Heart right ventricle (tissue), 16 donors: Measurements from ENCODE around the gene PRPF31. TPM values are rescaled to one million over a fixed set of nuclear protein-coding genes. Genes with fewer than 3 reads are reported as not detected.

Experiments
- ATAC-seq, 8 donors: fragments of 200-7000 bp; cut with Tn5 transposase; one replicate each; pipeline ENCODE4 v1.9.1; 2020; ENCODE audit warnings: mild to moderate bottlenecking in 8 of 8, moderate library complexity in 8 of 8, moderate number of reproducible peaks in 1 of 8
- DNase-seq, 2 donors: peaks; one replicate each; pipeline ENCODE4 v3.0.0-alpha.2; 2020
- H3K27ac ChIP-seq, 10 donors: fragments of 200-600 bp; sonication (generic) in 2 of 10; one replicate each; pipeline versions ENCODE4 v1.5.0 to v1.8.0; 2020 to 2022; ENCODE audit warnings: mild to moderate bottlenecking in 3 of 10
- H3K27me3 ChIP-seq, 7 donors: fragments of 200-600 bp; one replicate each; pipeline ENCODE4 v1.8.0; 2021 to 2022; ENCODE audit warnings: mild to moderate bottlenecking in 2 of 7
- H3K36me3 ChIP-seq, 9 donors: fragments of 200-600 bp; sonication (generic) in 1 of 9; one replicate each; pipeline versions ENCODE4 v1.5.0 to v1.8.0; 2020 to 2022; ENCODE audit warnings: mild to moderate bottlenecking in 2 of 9
- H3K4me1 ChIP-seq, 9 donors: fragments of 200-600 bp; sonication (generic) in 1 of 9; one replicate each; pipeline versions ENCODE4 v1.5.0 to v1.8.0; 2020 to 2022; ENCODE audit warnings: mild to moderate bottlenecking in 4 of 9
- H3K4me3 ChIP-seq, 10 donors: fragments of 200-600 bp; sonication (generic) in 2 of 10; one replicate each; pipeline versions ENCODE4 v1.5.0 to v1.8.0; 2020 to 2022; ENCODE audit warnings: mild to moderate bottlenecking in 7 of 10, moderate library complexity in 2 of 10
- H3K9me3 ChIP-seq, 11 donors: fragments of 200-600 bp in 10 of 11; sonication (generic) in 2 of 11; one replicate each; pipeline versions ENCODE4 v1.5.0 to v1.8.0; 2013 to 2022; ENCODE audit warnings: mild to moderate bottlenecking in 2 of 11, control low read depth in 1 of 11, moderate library complexity in 1 of 11
- WGBS, 2 donors: extraction: QIAGEN DNeasy Blood & Tissue Kit; methylation state at CpG; one replicate each; pipeline ENCODE4 v1.1.7; 2013; ENCODE audit warnings: inconsistent platforms in 1 of 2; 5-methylcytosine and 5-hydroxymethylcytosine counted together
- intact Hi-C, 10 donors: fragments of 100-400 bp; cut with DNase I; formaldehyde crosslinking; loops; one replicate each; pipeline versions ENCODE4 v1.11.1 to v1.14.2; 2022
- polyA plus RNA-seq, 2 donors: library from polyadenylated mRNA; stranded (reverse); fragments of 200-250 nt; gene quantifications; one replicate each; pipeline ENCODE4 v1.2.3, GENCODE V29; 2013
- total RNA-seq, 10 donors: library from RNA; stranded (reverse); fragmentation: NEBNext Ultra II Directional in 3 of 10; extraction: Animal tissue kit (Norgen Biotek cat#: 25700) in 3 of 10; gene quantifications; one replicate each; pipeline versions ENCODE4 v1.2.1 to v1.2.4, GENCODE V29; 2021 to 2023
- TF ChIP-seq, protein P1 (sequence below), 9 donors: fragments of 200-600 bp; sonication (generic) in 2 of 9; IDR thresholded peaks; one replicate each; pipeline versions ENCODE4 v1.5.0 to v1.8.0; 2021 to 2022; ENCODE audit warnings: antibody characterized with exemption in 9 of 9, mild to moderate bottlenecking in 5 of 9, moderate library complexity in 1 of 9
- donor health status: Arrhythmogenic right ventricular cardiomyopathy.
- donor health status: ischemic (EF 13 %, LVEDD 7.1; RV severe dilation, severe dysfunction).
- donor health status: healthy with polysubstance abuse.
- donor health status: DM: no; HTN: yes; CAD: no.
- donor health status: DM: no; HTN: no; CAD: no.
- donor health status: ischemic (EF 25% LVEDD 6.9; RV normal size, moderate dysfunction).
- donor health status: ischemic (EF 25% LVEDD 5.7; RV mildly dilated, moderate dysfunction).
- donor health status: healthy.
- donor health status: DM: yes; HTN: yes; CAD: no.
- donor health status: Ischemic cardiomyopathy.
- donor health status: ischemic (EF 35%, LVEDD 5.7; RV mildly dilated, moderate dysfunction).
- donor health status: nonischemic (EF 11% LVEDD 7.7; RV severe dilation, severe dysfunction).
- donor health status: DM: yes; HTN: yes; CAD: no.
- donor health status: PGD.
- donor health status: ischemic (EF 29% LVEDD 5.4; RV normal size, mild dysfunction).
- donor health status: nonischemic (EF 23%, LVEDD 6.1; RV moderate dilation, normal function).

Gene PRPF31
- total and polyA plus RNA-seq, 12 donors, result 35.9 to 52.8 (median 43.4) TPM

DNA sequence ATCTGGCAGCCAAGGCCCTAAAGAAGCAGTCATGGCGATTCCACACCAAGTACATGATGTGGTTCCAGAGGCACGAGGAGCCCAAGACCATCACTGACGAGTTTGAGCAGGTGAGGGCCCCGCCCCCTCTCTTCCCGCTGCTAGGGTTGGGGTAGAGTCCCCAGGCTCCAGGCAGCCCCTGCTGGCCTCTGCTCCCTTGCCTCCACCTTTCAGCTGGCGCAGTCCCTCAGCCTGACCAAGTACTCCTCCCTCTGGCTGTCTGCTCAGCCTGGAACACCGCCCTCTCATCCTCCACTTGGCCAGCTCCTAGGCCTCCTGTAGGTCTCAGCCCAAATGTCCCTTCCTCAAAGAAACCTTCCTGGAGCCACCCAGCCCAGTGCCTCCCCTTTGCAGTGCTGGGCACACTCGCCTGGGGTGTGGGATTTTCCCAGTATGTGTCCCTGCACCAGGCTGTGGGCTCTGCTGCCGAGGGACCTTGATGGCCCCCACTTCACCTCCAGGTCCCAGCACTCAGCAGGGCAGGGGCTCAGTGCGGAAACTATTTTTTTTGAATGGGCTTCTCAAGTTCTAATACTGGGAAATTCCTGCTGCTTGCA, 38.3 kb downstream of the PRPF31 start:
- Histone ChIP-seq H3K4me1 (peaks cover 0 to 32% (median 10%) of the 10 kb centered on the region in 9 donors), H3K9me3 (no peaks in the 10 kb centered on the region), H3K27me3 (no peaks in the 10 kb centered on the region), H3K36me3 (peaks cover 0 to 97% (median 93%) of the 10 kb centered on the region in 9 donors), H3K27ac (peak overlapping the region in 3 of 10 donors; percentile 20 to 71 (median 47)), H3K4me3 (no peak overlapping the region)
- DNase-seq, result no peak
- TF ChIP-seq, protein P1, sequence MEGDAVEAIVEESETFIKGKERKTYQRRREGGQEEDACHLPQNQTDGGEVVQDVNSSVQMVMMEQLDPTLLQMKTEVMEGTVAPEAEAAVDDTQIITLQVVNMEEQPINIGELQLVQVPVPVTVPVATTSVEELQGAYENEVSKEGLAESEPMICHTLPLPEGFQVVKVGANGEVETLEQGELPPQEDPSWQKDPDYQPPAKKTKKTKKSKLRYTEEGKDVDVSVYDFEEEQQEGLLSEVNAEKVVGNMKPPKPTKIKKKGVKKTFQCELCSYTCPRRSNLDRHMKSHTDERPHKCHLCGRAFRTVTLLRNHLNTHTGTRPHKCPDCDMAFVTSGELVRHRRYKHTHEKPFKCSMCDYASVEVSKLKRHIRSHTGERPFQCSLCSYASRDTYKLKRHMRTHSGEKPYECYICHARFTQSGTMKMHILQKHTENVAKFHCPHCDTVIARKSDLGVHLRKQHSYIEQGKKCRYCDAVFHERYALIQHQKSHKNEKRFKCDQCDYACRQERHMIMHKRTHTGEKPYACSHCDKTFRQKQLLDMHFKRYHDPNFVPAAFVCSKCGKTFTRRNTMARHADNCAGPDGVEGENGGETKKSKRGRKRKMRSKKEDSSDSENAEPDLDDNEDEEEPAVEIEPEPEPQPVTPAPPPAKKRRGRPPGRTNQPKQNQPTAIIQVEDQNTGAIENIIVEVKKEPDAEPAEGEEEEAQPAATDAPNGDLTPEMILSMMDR (IDR thresholded peaks at IDR 0.05), result no peak
- 83 to 85% methylated on average over 10 of the region's 10 CpGs for WGBS, 2 donors
- no peak for ATAC-seq
- intact Hi-C loops, result no loop called here

DNA sequence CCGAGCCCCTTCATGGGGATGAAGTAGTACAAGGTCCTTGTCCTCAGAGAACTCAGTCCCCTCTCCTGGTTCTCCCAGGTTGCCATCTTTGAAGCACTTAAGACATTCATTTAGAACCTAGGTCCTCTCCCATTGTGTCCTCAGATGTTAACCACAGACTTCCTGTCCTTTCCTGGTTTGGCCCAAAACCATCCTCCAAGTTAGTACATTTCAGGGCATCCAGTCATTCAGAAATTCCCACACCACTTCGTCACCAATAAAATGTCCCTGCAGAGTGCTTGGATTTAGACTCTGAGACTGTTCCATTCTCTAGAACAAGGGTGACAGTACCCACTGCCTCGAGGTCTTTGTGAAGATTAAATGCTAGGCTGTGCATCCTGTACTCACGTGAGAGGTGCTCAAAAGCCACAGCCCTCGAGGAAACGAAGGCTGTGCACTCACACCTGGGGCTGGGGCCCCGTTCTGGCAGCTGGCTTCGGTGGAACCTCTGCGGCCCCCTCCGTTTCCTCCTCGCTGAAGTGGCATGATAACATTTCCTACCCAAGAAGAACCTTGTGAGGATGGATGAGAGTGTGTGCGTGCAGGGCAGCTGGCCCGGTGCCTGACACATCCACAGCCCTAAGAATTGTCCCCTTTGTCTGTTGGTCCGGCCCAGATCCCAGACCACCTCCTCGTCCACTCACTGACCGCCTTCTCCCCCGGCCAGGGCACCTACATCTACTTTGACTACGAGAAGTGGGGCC, 39.2 kb downstream of the PRPF31 start:
- H3K27me3 ChIP-seq, result no peaks in the 10 kb centered on the region
- H3K27ac ChIP-seq, result peak overlapping the region in 1 of 10 donors; percentile 1
- ATAC-seq (no peak), DNase-seq (no peak)
- TF ChIP-seq, protein P1 (IDR thresholded peaks at IDR 0.05), result no peak
- peaks cover 0 to 34% (median 13%) of the 10 kb centered on the region in 9 donors for H3K4me1 ChIP-seq
- no peaks in the 10 kb centered on the region for H3K9me3 ChIP-seq
- 72 to 73% methylated on average over 18 of the region's 18 CpGs for WGBS, 2 donors
- intact Hi-C loops, result loop anchor here in 1 of 10 donors (5.0 kb wide), 1 partner anchor 48 kb away; the partner anchor contains the start of gene RPS9
- H3K4me3 ChIP-seq, result no peak overlapping the region
- peaks cover 0 to 88% (median 84%) of the 10 kb centered on the region in 9 donors for H3K36me3 ChIP-seq

DNA sequence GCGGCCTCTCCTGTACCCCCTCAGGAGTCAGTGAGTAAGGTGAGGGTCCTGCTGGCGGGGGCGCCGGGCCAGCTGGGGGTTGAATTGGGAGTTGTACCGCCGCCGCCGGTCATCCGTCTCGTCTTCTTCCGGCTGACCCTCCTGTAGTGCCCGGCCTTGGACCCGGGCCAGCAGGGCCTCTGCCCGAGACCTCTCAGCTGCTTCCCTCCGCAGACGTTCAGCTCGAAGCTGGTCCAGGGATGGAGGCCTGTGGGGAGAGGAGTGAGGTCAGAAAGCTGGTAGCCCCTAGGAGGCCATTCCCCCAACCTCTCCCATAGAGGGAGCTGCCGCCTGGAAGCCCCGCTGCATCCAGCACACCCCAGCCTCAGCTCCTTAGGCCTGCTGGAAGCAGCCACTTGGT, 40.1 kb downstream of the PRPF31 start:
- 66 to 74% methylated on average over 19 of the region's 19 CpGs for WGBS, 2 donors

DNA sequence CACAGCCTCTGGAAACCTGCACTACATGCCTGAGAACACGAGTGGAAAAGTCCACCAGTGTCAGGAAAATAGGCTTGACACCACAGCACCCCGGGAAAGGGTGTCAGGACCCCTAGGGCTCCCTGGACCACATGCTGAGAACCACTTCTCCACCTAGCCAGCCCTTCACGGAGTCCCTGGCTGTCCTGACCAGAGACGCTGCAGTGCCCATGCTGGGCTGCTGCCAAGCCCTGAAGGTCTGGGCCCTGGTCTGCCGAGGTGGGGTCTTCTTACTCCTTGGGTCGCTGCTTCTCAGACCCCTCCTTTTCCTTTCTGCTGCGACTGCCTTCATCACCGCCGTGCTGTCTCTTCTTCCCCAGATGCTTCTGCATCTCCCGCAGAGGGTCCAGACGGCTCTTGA, 40.9 kb downstream of the PRPF31 start:
- intact Hi-C loops, result loop anchor here in 1 of 10 donors (5.0 kb wide), 1 partner anchor 46 kb away; the partner anchor contains the start of gene RPS9
- ATAC-seq (no peak), DNase-seq (no peak)
- Histone ChIP-seq H3K36me3 (peaks cover 0 to 71% (median 68%) of the 10 kb centered on the region in 9 donors), H3K27ac (no peak overlapping the region), H3K27me3 (no peaks in the 10 kb centered on the region), H3K4me3 (no peak overlapping the region), H3K4me1 (peaks cover 4 to 49% (median 26%) of the 10 kb centered on the region in 9 donors), H3K9me3 (no peaks in the 10 kb centered on the region)
- WGBS, 2 donors, result 74 to 76% methylated on average over 11 of the region's 11 CpGs
- TF ChIP-seq, protein P1 (IDR thresholded peaks at IDR 0.05), result no peak

More for the DNA sequence above, 40.1 kb downstream of the PRPF31 start:
- intact Hi-C loops, result loop anchor here in 1 of 10 donors (5.0 kb wide), 1 partner anchor 47 kb away; the partner anchor contains the start of gene RPS9
- Histone ChIP-seq H3K9me3 (no peaks in the 10 kb centered on the region), H3K4me1 (peaks cover 2 to 41% (median 19%) of the 10 kb centered on the region in 9 donors), H3K36me3 (peaks cover 0 to 79% (median 75%) of the 10 kb centered on the region in 9 donors), H3K27ac (no peak overlapping the region), H3K4me3 (no peak overlapping the region), H3K27me3 (no peaks in the 10 kb centered on the region)
- ATAC-seq, result no peak
- DNase-seq, result no peak
- TF ChIP-seq, protein P1 (IDR thresholded peaks at IDR 0.05), result no peak
